Esophagus squamous epithelium (tissue), 4 donors: ENCODE data around the gene ARF3.

Experiments used
- CTCF ChIP-seq, 6 experiments: fragments of 450-650 bp in 4 of 6; fragments of 200-600 bp in 2 of 6; sonication (generic) in 2 of 6; IDR thresholded peaks; one replicate each; pipeline ENCODE4 v1.5.1; 2016 to 2019; ENCODE audit warnings: antibody characterized with exemption in 6 of 6, mild to moderate bottlenecking in 4 of 6, moderate library complexity in 4 of 6
- POLR2A ChIP-seq, 4 donors: fragments of 450-650 bp; IDR thresholded peaks; one replicate each; pipeline ENCODE4 v1.6.1; 2017; ENCODE audit warnings: antibody characterized with exemption in 4 of 4, mild to moderate bottlenecking in 4 of 4, moderate library complexity in 3 of 4

- TF ChIP-seq POLR2A (IDR thresholded peaks at IDR 0.05) (no peak), CTCF (IDR thresholded peaks at IDR 0.05) (no peak)
These were observed 4.6 kb downstream of the ARF3 start for GRCh38 chr12:48952691-48953090.
